ENCODE data around the gene FRYL.

- TF ChIP-seq EP300 (IDR thresholded peaks at IDR 0.05; ENCODE audit: low read depth in 2 of 2, low read length in 2 of 2) (no peak), EP300 (CRISPR knock-in tag; IDR thresholded peaks at IDR 0.05; ENCODE audit: borderline replicate concordance) (no peak), ZNF646 (CRISPR knock-in tag; IDR thresholded peaks at IDR 0.05) (no peak), CREM (IDR thresholded peaks at IDR 0.05) (no peak), CREM (CRISPR knock-in tag; IDR thresholded peaks at IDR 0.05) (no peak), CERS6 (CRISPR knock-in tag; IDR thresholded peaks at IDR 0.05) (no peak), PBX3 (CRISPR knock-in tag; IDR thresholded peaks at IDR 0.05; ENCODE audit: borderline replicate concordance) (no peak), USF2 (IDR thresholded peaks at IDR 0.05; ENCODE audit: low read depth, low read length) (no peak), USF2 (CRISPR knock-in tag; IDR thresholded peaks at IDR 0.05; ENCODE audit: borderline replicate concordance) (no peak), ATF3 (CRISPR knock-in tag; IDR thresholded peaks at IDR 0.05) (no peak)
Measured at GRCh38 chr4:48556268-48556667, 223.8 kb downstream of the FRYL start.

Measured in HepG2 (cell line).